Right lobe of liver (tissue), 6 donors: ENCODE data around the gene STAB1. TPM values are rescaled to one million over a fixed set of nuclear protein-coding genes. Genes with fewer than 3 reads are reported as not detected.

Experiments used
- ATAC-seq, 4 donors: fragments of 200-7000 bp; cut with Tn5 transposase; one replicate each; pipeline ENCODE4 v1.9.1; 2020; ENCODE audit warnings: mild to moderate bottlenecking in 4 of 4, moderate library complexity in 4 of 4
- DNase-seq, 3 donors: peaks; one replicate each; pipeline ENCODE4 v3.0.0-alpha.2; 2020
- H3K27ac ChIP-seq, 3 donors: fragments of 200-600 bp; one replicate each; pipeline ENCODE4 v1.8.0; 2022
- H3K27me3 ChIP-seq, 2 donors: fragments of 200-600 bp; one replicate each; pipeline ENCODE4 v1.8.0; 2022
- H3K36me3 ChIP-seq, 4 donors: fragments of 200-600 bp; sonication (generic) in 1 of 4; one replicate each; pipeline versions ENCODE4 v1.5.1 to v1.8.0; 2017 to 2022; ENCODE audit warnings: control low read depth in 1 of 4
- H3K4me1 ChIP-seq, 4 donors: fragments of 200-600 bp; sonication (generic) in 1 of 4; one replicate each; pipeline versions ENCODE4 v1.5.1 to v1.8.0; 2017 to 2022; ENCODE audit warnings: control low read depth in 1 of 4
- H3K4me3 ChIP-seq, 3 donors: fragments of 200-600 bp; one replicate each; pipeline ENCODE4 v1.8.0; 2022
- H3K9me3 ChIP-seq, 4 donors: fragments of 200-600 bp; sonication (generic) in 1 of 4; one replicate each; pipeline versions ENCODE4 v1.5.1 to v1.8.0; 2017 to 2022; ENCODE audit warnings: control low read depth in 1 of 4
- CTCF ChIP-seq, 4 donors: fragments of 200-600 bp in 3 of 4; fragments of 450-650 bp in 1 of 4; IDR thresholded peaks; one replicate each; pipeline versions ENCODE4 v1.5.1 to v1.8.0; 2016 to 2022; ENCODE audit warnings: antibody characterized with exemption in 4 of 4, mild to moderate bottlenecking in 2 of 4
- POLR2A ChIP-seq: fragments of 450-650 bp; IDR thresholded peaks from one replicate; pipeline ENCODE4 v1.6.1; 2017; ENCODE audit warnings: antibody characterized with exemption, mild to moderate bottlenecking
- WGBS: methylation state at CpG from one replicate; pipeline ENCODE4 v1.1.6; 2018; ENCODE audit warnings: low coverage, low lambda C conversion rate; ENCODE audit not compliant: insufficient coverage; ENCODE audit errors: missing lambda C conversion rate; 5-methylcytosine and 5-hydroxymethylcytosine counted together
- intact Hi-C, 2 donors: fragments of 100-400 bp; cut with DNase I; formaldehyde crosslinking; loops; one replicate each; pipeline versions ENCODE4 v1.11.2 to v1.14.1; 2022
- total RNA-seq, 6 experiments: library from RNA; depleted of rRNA in 2 of 6; stranded (reverse); fragments of >200 nt in 2 of 6; fragmentation: NEBNext Ultra II Directional in 3 of 6; extraction: Animal tissue kit (Norgen Biotek cat#: 25700) in 3 of 6; gene quantifications; one replicate each; pipeline versions ENCODE4 v1.1.0 to v1.2.4, GENCODE V29; 2016 to 2023
- donor health status: DM: no; HTN: yes; CAD: no.
- donor health status: DM: no; HTN: no; CAD: no.
- donor health status: DM: no; HTN: no; CAD: no.
- donor health status: DM: no; HTN: yes; CAD: no.
- donor health status: DM: no; HTN: yes; CAD: no.

STAB1 gene
- total RNA-seq, 6 experiments from 2014 or later: 60.7 to 268 (median 92.5) TPM

- H3K27ac ChIP-seq: no peak overlapping the region
- H3K4me3 ChIP-seq: no peak overlapping the region
- ATAC-seq (peak in 2 of 4 donors; percentile 2 to 9), DNase-seq (no peak)
- no peaks in the 10 kb centered on the region for H3K4me1 ChIP-seq
- no peaks in the 10 kb centered on the region for H3K27me3 ChIP-seq
- TF ChIP-seq POLR2A (no peak), CTCF (IDR thresholded peaks at IDR 0.05) (no peak)
- no peaks in the 10 kb centered on the region for H3K9me3 ChIP-seq
- intact Hi-C loops: no loop called here
- 82% methylated on average over 4 of the region's 22 CpGs for WGBS
- peaks cover 0 to 52% (median 17%) of the 10 kb centered on the region in 4 donors for H3K36me3 ChIP-seq
Observed at GRCh38 chr3:52490035-52490938, 4.9 kb upstream of the STAB1 start.

- DNase-seq: peak in 1 of 3 donors; percentile 66
- H3K27ac ChIP-seq: peak overlapping the region in 2 of 3 donors; percentile 10 to 11
- 53% methylated on average over 4 of the region's 23 CpGs for WGBS
Observed at GRCh38 chr3:52490939-52491526, 4.1 kb upstream of the STAB1 start.

DNA sequence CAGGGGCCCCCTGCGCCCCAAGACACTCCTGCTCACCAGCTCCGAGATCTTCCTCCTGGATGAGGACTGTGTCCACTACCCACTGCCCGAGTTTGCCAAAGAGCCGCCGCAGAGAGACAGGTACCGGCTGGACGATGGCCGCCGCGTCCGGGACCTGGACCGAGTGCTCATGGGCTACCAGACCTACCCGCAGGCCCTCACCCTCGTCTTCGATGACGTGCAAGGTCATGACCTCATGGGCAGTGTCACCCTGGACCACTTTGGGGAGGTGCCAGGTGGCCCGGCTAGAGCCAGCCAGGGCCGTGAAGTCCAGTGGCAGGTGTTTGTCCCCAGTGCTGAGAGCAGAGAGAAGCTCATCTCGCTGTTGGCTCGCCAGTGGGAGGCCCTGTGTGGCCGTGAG lies 3.1 kb upstream of the STAB1 start:
- H3K27ac ChIP-seq: no peak overlapping the region
- intact Hi-C loops: no loop called here
- ATAC-seq: no peak
- H3K4me1 ChIP-seq: no peaks in the 10 kb centered on the region
- 88% methylated on average over 5 of the region's 21 CpGs for WGBS
- DNase-seq: no peak
- H3K4me3 ChIP-seq: no peak overlapping the region
- H3K36me3 ChIP-seq: peaks cover 0 to 49% (median 16%) of the 10 kb centered on the region in 4 donors
- TF ChIP-seq CTCF (IDR thresholded peaks at IDR 0.05) (no peak), POLR2A (no peak)
- no peaks in the 10 kb centered on the region for H3K27me3 ChIP-seq
- H3K9me3 ChIP-seq: no peaks in the 10 kb centered on the region

More at GRCh38 chr3:52490939-52491526, 4.1 kb upstream of the STAB1 start:
- no peaks in the 10 kb centered on the region for H3K4me1 ChIP-seq
- intact Hi-C loops: no loop called here
- H3K36me3 ChIP-seq: peaks cover 0 to 49% (median 16%) of the 10 kb centered on the region in 4 donors
- peak; percentile 59 to 70 (median 65) for ATAC-seq
- H3K9me3 ChIP-seq: no peaks in the 10 kb centered on the region
- H3K4me3 ChIP-seq: no peak overlapping the region
- TF ChIP-seq POLR2A: no peak
- no peak for TF ChIP-seq CTCF (IDR thresholded peaks at IDR 0.05)
- no peaks in the 10 kb centered on the region for H3K27me3 ChIP-seq

DNA sequence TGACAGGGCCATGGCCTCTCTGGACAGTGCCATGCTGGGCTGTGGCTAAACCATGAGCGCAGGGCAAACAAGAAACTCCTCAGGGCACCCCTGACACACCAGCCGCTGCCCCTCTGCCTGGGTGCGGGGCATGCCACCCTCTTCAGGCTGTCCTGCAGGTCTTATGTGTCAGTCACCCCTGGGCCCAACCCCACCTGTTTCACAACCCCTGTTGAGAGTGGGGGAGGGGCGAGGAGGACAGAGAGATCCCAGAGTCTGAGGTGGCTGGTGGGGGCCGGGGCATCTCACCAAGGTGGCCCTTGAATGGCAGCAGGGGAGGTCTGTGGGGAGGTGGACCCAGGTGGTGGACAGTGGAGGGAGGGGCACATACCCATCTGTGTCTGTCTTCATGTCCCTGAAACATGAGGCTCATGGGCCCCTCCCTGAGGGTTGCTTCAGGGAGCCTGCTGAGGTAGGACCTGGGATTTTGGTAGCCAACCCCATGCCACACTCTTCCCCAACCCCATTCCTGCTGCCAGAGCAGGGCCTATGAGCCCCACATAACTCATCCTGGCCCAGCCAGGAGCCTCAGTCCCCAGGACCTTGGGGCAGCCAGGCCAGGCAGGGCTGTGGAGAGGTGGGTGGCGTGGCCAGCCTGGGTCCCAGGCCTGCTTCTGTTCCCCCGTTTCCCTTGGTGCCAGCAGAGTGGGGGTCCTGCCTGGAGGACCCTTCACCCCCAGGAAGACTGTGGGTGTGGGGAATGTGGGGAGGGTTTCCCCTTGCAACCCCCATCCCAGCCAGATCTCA lies 1.7 kb upstream of the STAB1 start:
- Histone ChIP-seq H3K27ac (no peak overlapping the region), H3K4me3 (no peak overlapping the region), H3K36me3 (peaks cover 0 to 38% (median 11%) of the 10 kb centered on the region in 4 donors), H3K4me1 (no peaks in the 10 kb centered on the region), H3K27me3 (no peaks in the 10 kb centered on the region), H3K9me3 (no peaks in the 10 kb centered on the region)
- DNase-seq (no peak), ATAC-seq (no peak)
- intact Hi-C loops: no loop called here
- no CpG with 5 or more reads among the region's 7 CpGs for WGBS
- no peak for TF ChIP-seq CTCF (IDR thresholded peaks at IDR 0.05)
- no peak for TF ChIP-seq POLR2A
